ENCODE results near the gene AGPAT2. TPM values are rescaled to one million over a fixed set of nuclear protein-coding genes. Genes with fewer than 3 reads are reported as not detected.
A peak's percentile ranks its signal among the peaks of the same experiment; 100 is the strongest.
"Not testable (repeated sequence)": the region's sequence is repeated elsewhere in the genome, so short reads cannot be mapped to it uniquely, and the experiment has no call there.

Gene AGPAT2
- polyA plus RNA-seq, 3 donors = 33.7 to 40.3 (median 34.5) TPM

- DNase-seq (ENCODE audit: low read depth in 3 of 3, low spot score in 2 of 3) = no peak
Observed at GRCh38 chr9:136651860-136652259, 35.4 kb downstream of the AGPAT2 start.

GRCh38 chr9:136650648-136651047 lies 36.6 kb downstream of the AGPAT2 start:
- no peak for DNase-seq (ENCODE audit: low read depth in 3 of 3, low spot score in 2 of 3)

- no peak for DNase-seq (ENCODE audit: low read depth in 3 of 3, low spot score in 2 of 3)
Observed at GRCh38 chr9:136650021-136650420, 37.2 kb downstream of the AGPAT2 start.

GRCh38 chr9:136648751-136649150 lies 38.5 kb downstream of the AGPAT2 start:
- DNase-seq (ENCODE audit: low read depth in 3 of 3, low spot score in 2 of 3) = no peak

GRCh38 chr9:136646827-136647711 lies 40.2 kb downstream of the AGPAT2 start:
- no peak for DNase-seq (ENCODE audit: low read depth in 3 of 3, low spot score in 2 of 3)

GRCh38 chr9:136645903-136646754 lies 41.1 kb downstream of the AGPAT2 start:
- no peak for DNase-seq (ENCODE audit: low read depth in 3 of 3, low spot score in 2 of 3)

GRCh38 chr9:136645352-136645902 lies 41.8 kb downstream of the AGPAT2 start:
- no peak for DNase-seq (ENCODE audit: low read depth in 3 of 3, low spot score in 2 of 3)

GRCh38 chr9:136644593-136645351 lies 42.5 kb downstream of the AGPAT2 start:
- DNase-seq (ENCODE audit: low read depth in 3 of 3, low spot score in 2 of 3) = no peak

- DNase-seq (ENCODE audit: low read depth in 3 of 3, low spot score in 2 of 3) = no peak
Observed at GRCh38 chr9:136644343-136644592, 43.0 kb downstream of the AGPAT2 start.

- no peak for DNase-seq (ENCODE audit: low read depth in 3 of 3, low spot score in 2 of 3)
Observed at GRCh38 chr9:136643596-136644342, 43.5 kb downstream of the AGPAT2 start.

GRCh38 chr9:136642439-136642921 lies 44.8 kb downstream of the AGPAT2 start:
- no peak for DNase-seq (ENCODE audit: low read depth in 3 of 3, low spot score in 2 of 3)

- no peak for DNase-seq (ENCODE audit: low read depth in 3 of 3, low spot score in 2 of 3)
Observed at GRCh38 chr9:136640171-136641111, 46.8 kb downstream of the AGPAT2 start.

- no peak for DNase-seq (ENCODE audit: low read depth in 3 of 3, low spot score in 2 of 3)
Observed at GRCh38 chr9:136634904-136635303, 52.4 kb downstream of the AGPAT2 start.

GRCh38 chr9:136632491-136633106 lies 54.7 kb downstream of the AGPAT2 start:
- not testable (repeated sequence) for DNase-seq (ENCODE audit: low read depth in 3 of 3, low spot score in 2 of 3)

- not testable (repeated sequence) for DNase-seq (ENCODE audit: low read depth in 3 of 3, low spot score in 2 of 3)
Observed at GRCh38 chr9:136632072-136632471, 55.2 kb downstream of the AGPAT2 start.

- peak in 1 of 3 donors; percentile 64 for DNase-seq (ENCODE audit: low read depth in 3 of 3, low spot score in 2 of 3)
Observed at GRCh38 chr9:136631038-136632000, 55.9 kb downstream of the AGPAT2 start.

GRCh38 chr9:136630662-136630992 lies 56.6 kb downstream of the AGPAT2 start:
- no peak for DNase-seq (ENCODE audit: low read depth in 3 of 3, low spot score in 2 of 3)
